HG02678 (cell line): ENCODE data around the gene CRYBB3.
"Not testable (repeated sequence)": the region's sequence is repeated elsewhere in the genome, so short reads cannot be mapped to it uniquely, and the experiment has no call there.

Source experiments
- ATAC-seq: cut with Tn5 transposase; IDR thresholded peaks from one replicate; pipeline ENCODE4 v1.9.1; 2021; ENCODE audit warnings: mild to moderate bottlenecking, moderate library complexity; ENCODE audit not compliant: unreplicated experiment

Gene CRYBB3

GRCh38 chr22:25174888-25175411 is 24.7 kb upstream of the CRYBB3 start:
- ATAC-seq = no peak

- no peak for ATAC-seq
Measured at GRCh38 chr22:25176175-25176574, 23.5 kb upstream of the CRYBB3 start.

GRCh38 chr22:25176799-25177198 is 22.9 kb upstream of the CRYBB3 start:
- no peak for ATAC-seq

GRCh38 chr22:25177226-25177625 is 22.4 kb upstream of the CRYBB3 start:
- ATAC-seq = no peak

- no peak for ATAC-seq
Measured at GRCh38 chr22:25177895-25178294, 21.8 kb upstream of the CRYBB3 start.

GRCh38 chr22:25178348-25178747 is 21.3 kb upstream of the CRYBB3 start:
- ATAC-seq = not testable (repeated sequence)

GRCh38 chr22:25178869-25179631 is 20.6 kb upstream of the CRYBB3 start:
- not testable (repeated sequence) for ATAC-seq

GRCh38 chr22:25182131-25183110 is 17.2 kb upstream of the CRYBB3 start:
- no peak for ATAC-seq

GRCh38 chr22:25183949-25184619 is 15.6 kb upstream of the CRYBB3 start:
- ATAC-seq = no peak

- no peak for ATAC-seq
Measured at GRCh38 chr22:25186140-25186539, 13.5 kb upstream of the CRYBB3 start.

- no peak for ATAC-seq
Measured at GRCh38 chr22:25187469-25187868, 12.2 kb upstream of the CRYBB3 start.

- ATAC-seq = no peak
Measured at GRCh38 chr22:25192406-25192805, 7.3 kb upstream of the CRYBB3 start.

GRCh38 chr22:25193130-25193529 is 6.5 kb upstream of the CRYBB3 start:
- no peak for ATAC-seq

GRCh38 chr22:25193548-25193947 is 6.1 kb upstream of the CRYBB3 start:
- ATAC-seq = no peak

GRCh38 chr22:25196326-25196725 is 3.3 kb upstream of the CRYBB3 start:
- no peak for ATAC-seq

- ATAC-seq = no peak
Measured at GRCh38 chr22:25197340-25197739, 2.3 kb upstream of the CRYBB3 start.

GRCh38 chr22:25200967-25201366 is 1.3 kb downstream of the CRYBB3 start:
- ATAC-seq = no peak

GRCh38 chr22:25201557-25202273 is 2.1 kb downstream of the CRYBB3 start:
- no peak for ATAC-seq

- no peak for ATAC-seq
Measured at GRCh38 chr22:25202290-25202921, 2.7 kb downstream of the CRYBB3 start.

GRCh38 chr22:25203082-25203481 is 3.4 kb downstream of the CRYBB3 start:
- no peak for ATAC-seq
